ENCODE results near the gene SLC66A3. TPM values are rescaled to one million over a fixed set of nuclear protein-coding genes. Genes with fewer than 3 reads are reported as not detected.

Gene SLC66A3
- total and polyA plus RNA-seq, 2 donors (not counting 1 experiment from before 2014, with no cell fraction given) = 23.7 to 32.4 TPM

DNA sequence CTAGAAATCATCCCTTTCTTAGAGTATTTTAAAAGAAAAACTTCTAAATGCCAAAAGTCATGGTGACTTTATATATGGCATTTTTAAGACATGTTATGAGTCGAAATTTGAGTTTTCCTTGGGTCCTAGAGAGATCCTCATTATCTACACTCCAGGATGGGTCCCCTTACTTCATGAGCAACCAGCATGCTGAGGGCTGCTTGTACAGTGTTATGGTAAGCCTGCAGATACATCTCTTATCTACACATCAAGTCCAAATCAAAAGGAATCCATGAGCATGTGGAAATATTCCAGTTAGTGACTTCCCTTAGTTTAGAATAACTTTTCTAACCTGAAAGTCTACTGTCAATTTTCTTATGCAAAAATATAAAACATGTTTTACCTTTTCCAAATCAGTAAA, 58.7 kb downstream of the SLC66A3 start:
- ChIA-PET CTCF (no interaction called here), POLR2A (no interaction called here)
- Mint-ChIP-seq H3K27ac (no peak overlapping the region), H3K4me1 (no peaks in the 10 kb centered on the region), H3K9me3 (ENCODE audit: insufficient read depth) (no peaks in the 10 kb centered on the region), H3K4me3 (no peak overlapping the region), H3K27me3 (no peaks in the 10 kb centered on the region)
- ATAC-seq (ENCODE audit: low read depth) (no peak), DNase-seq (no peak)
- no peaks in the 10 kb centered on the region for H3K9me3 ChIP-seq (ENCODE audit: control extremely low read depth in 1 of 3, control insufficient read depth in 2 of 3, insufficient read depth in 1 of 3, low read length in 2 of 3)
- no CpG with 5 or more reads among the region's 1 CpG for WGBS (ENCODE audit: insufficient coverage)
- no peak overlapping the region for H3K4me2 ChIP-seq (replicated peaks; ENCODE audit: low read depth, low read length, poor library complexity, severe bottlenecking)
- intact Hi-C loops (cut with micrococcal nuclease) = no loop called here
- no peak overlapping the region for H2AFZ ChIP-seq (ENCODE audit: insufficient read depth, low read depth, low read length, poor library complexity, severe bottlenecking)
- H4K20me1 ChIP-seq (ENCODE audit: control insufficient read depth, insufficient read depth, low read length, poor library complexity, severe bottlenecking) = no peaks in the 10 kb centered on the region
- no peaks in the 10 kb centered on the region for H3K27me3 ChIP-seq (replicated peaks in 1 of 4; ENCODE audit: control extremely low read depth in 1 of 4, control insufficient read depth in 3 of 4, insufficient read depth in 4 of 4, low read length in 3 of 4)
- peaks cover 2 to 42% of the 10 kb centered on the region in 2 experiments for H3K36me3 ChIP-seq (replicated peaks in 1 of 2; ENCODE audit: control extremely low read depth in 1 of 2, control insufficient read depth in 1 of 2, extremely low read depth in 1 of 2, insufficient read depth in 2 of 2, low read length in 1 of 2)
- TF ChIP-seq EZH2 (IDR thresholded peaks at IDR 0.05; ENCODE audit: borderline replicate concordance, insufficient read depth, low read depth, low read length, poor library complexity, severe bottlenecking) (no peak), CTCF (IDR thresholded peaks at IDR 0.05) (no peak)
- no peak overlapping the region for H3K27ac ChIP-seq (ENCODE audit: low read length in 2 of 2)
- no peaks in the 10 kb centered on the region for H3K79me2 ChIP-seq (ENCODE audit: control insufficient read depth, insufficient read depth, low read length)
- H3K4me3 ChIP-seq (ENCODE audit: control extremely low read depth in 1 of 5, extremely low read depth in 1 of 5, insufficient read depth in 1 of 5, low read depth in 2 of 5, low read length in 4 of 5) = no peak overlapping the region
- no peaks in the 10 kb centered on the region for H3K4me1 ChIP-seq (ENCODE audit: control insufficient read depth in 2 of 2, insufficient read depth in 2 of 2, low read length in 2 of 2)
- no peak overlapping the region for H3K9ac ChIP-seq (ENCODE audit: low read length)

DNA sequence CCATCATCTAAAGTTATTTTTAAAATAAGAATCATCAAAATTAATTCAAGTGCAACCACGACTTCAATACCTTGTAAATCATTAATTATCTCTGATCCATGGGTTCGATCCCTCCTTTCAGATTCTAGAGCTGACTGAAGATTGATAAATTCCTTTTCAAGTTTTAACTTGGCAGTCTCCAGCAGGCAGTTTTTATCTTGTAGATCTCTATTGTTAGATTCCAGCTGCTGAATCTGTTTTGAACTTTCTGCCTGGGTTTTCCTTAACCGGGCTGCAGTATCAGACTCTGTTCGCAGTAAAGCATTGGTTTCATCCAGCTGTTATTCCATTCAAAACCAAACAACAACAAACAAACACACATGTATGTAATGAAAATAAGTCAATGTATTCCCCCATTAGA, 59.5 kb downstream of the SLC66A3 start:
- H3K27ac ChIP-seq (ENCODE audit: low read length in 2 of 2) = no peak overlapping the region
- Mint-ChIP-seq H3K27me3 (no peaks in the 10 kb centered on the region), H3K9me3 (ENCODE audit: insufficient read depth) (no peaks in the 10 kb centered on the region), H3K4me3 (no peak overlapping the region), H3K27ac (no peak overlapping the region), H3K4me1 (no peaks in the 10 kb centered on the region)
- no peak overlapping the region for H3K4me3 ChIP-seq (ENCODE audit: control extremely low read depth in 1 of 5, extremely low read depth in 1 of 5, insufficient read depth in 1 of 5, low read depth in 2 of 5, low read length in 4 of 5)
- no peaks in the 10 kb centered on the region for H3K9me3 ChIP-seq (ENCODE audit: control extremely low read depth in 1 of 3, control insufficient read depth in 2 of 3, insufficient read depth in 1 of 3, low read length in 2 of 3)
- POLR2A ChIA-PET = no interaction called here
- H3K4me2 ChIP-seq (replicated peaks; ENCODE audit: low read depth, low read length, poor library complexity, severe bottlenecking) = no peak overlapping the region
- no peak for DNase-seq
- no peak for ATAC-seq (ENCODE audit: low read depth)
- H2AFZ ChIP-seq (ENCODE audit: insufficient read depth, low read depth, low read length, poor library complexity, severe bottlenecking) = no peak overlapping the region
- no CpG with 5 or more reads among the region's 4 CpGs for WGBS (ENCODE audit: insufficient coverage)
- no peaks in the 10 kb centered on the region for H3K79me2 ChIP-seq (ENCODE audit: control insufficient read depth, insufficient read depth, low read length)
- H3K36me3 ChIP-seq (replicated peaks in 1 of 2; ENCODE audit: control extremely low read depth in 1 of 2, control insufficient read depth in 1 of 2, extremely low read depth in 1 of 2, insufficient read depth in 2 of 2, low read length in 1 of 2) = peaks cover 2 to 45% of the 10 kb centered on the region in 2 experiments
- H3K4me1 ChIP-seq (ENCODE audit: control insufficient read depth in 2 of 2, insufficient read depth in 2 of 2, low read length in 2 of 2) = no peaks in the 10 kb centered on the region
- no peaks in the 10 kb centered on the region for H3K27me3 ChIP-seq (replicated peaks in 1 of 4; ENCODE audit: control extremely low read depth in 1 of 4, control insufficient read depth in 3 of 4, insufficient read depth in 4 of 4, low read length in 3 of 4)
- CTCF ChIA-PET = no interaction called here
- TF ChIP-seq CTCF (IDR thresholded peaks at IDR 0.05) = no peak
- no peak for TF ChIP-seq EZH2 (IDR thresholded peaks at IDR 0.05; ENCODE audit: borderline replicate concordance, insufficient read depth, low read depth, low read length, poor library complexity, severe bottlenecking)
- intact Hi-C loops (cut with micrococcal nuclease) = no loop called here
- H4K20me1 ChIP-seq (ENCODE audit: control insufficient read depth, insufficient read depth, low read length, poor library complexity, severe bottlenecking) = no peaks in the 10 kb centered on the region
- H3K9ac ChIP-seq (ENCODE audit: low read length) = no peak overlapping the region

Data from B cell (primary cell).